ENCODE data around the gene MCAT.

The MCAT gene

DNA sequence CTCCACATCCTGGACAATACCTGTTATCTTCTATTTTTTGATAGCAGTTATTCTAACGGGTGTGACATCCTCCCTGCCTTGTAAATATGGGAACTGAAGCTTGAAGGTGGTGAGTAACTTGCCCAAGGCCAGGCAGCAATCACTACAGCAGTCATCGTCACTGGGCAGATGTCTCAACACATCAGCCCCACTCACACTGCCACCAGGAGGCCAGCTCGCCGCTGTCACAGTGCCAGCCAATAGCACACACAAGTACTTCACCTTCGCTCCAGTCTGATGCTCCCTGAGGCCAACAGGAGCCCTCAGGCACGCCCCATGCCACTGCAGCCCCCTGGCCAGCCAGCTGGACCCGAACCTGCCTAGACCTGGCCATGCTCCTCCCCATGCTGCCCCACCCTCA is 49.1 kb downstream of the MCAT start:
- no peak for DNase-seq

GRCh38 chr22:43092085-43092484 is 51.1 kb downstream of the MCAT start:
- DNase-seq = no peak

GRCh38 chr22:43090130-43090789 is 52.9 kb downstream of the MCAT start:
- peak in 29 of 56 donors; percentile 1 to 64 (median 17) for DNase-seq

DNA sequence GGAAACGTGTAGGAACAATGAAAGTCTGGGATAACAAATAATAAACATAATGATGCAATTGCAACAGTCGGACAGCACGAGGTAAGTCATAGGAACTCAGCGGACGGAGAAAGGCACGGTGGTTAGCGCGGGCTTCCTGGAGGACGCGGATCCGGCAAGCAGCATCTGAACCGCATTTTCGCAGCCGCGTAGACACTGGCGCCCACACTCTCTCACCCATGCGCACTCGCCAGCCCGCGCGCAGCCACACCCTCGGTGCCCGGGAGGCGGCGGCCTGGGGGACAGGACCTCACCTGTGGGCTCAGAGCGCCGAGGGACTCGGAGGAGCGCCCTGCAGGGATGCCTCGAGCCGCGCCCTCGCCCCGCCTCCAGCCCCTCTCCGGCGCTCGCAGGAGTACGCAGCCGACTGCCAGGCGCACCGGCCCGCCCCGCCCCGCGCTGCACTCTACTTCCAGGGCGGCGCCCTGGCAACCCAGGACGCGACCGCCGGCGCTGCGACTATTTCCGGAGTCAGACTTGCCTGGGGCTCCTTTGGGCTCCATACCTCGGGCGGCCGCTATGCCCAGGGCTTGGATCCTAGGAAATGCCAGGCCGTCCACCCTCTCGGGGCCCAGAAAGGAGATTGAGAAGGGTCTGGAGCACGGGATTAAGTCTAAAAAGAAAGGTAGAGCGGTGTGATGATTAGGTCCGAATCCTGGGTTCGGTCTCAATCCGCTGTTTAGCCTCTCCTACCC is 54.0 kb downstream of the MCAT start, which contains the start of gene TTLL1:
TTLL1 (minus strand) TSS at position 408 of the 734 bp plus-strand sequence. CDS start 13,805 bp downstream, outside the sequence.
- DNase-seq = peak in 55 of 56 donors; percentile 22 to 88 (median 73)

- no peak for DNase-seq
Measured at GRCh38 chr22:43088627-43088983, 54.6 kb downstream of the MCAT start.

- peak in 5 of 56 donors; percentile 3 to 41 (median 8) for DNase-seq
Measured at GRCh38 chr22:43085658-43086606, 57.3 kb downstream of the MCAT start.
